Caco-2 (cell line): ENCODE data around the gene ASB1. TPM values are rescaled to one million over a fixed set of nuclear protein-coding genes. Genes with fewer than 3 reads are reported as not detected.

Source experiments
- BruUV-seq: library from RNA; stranded (reverse); fragments of 400-500 nt; replicated peaks from 2 replicates; lab custom pipeline; 2021; lab: Mats Ljungman, UMichigan
- CTCF ChIA-PET: fragments of 300-600 bp; sonication (Branson Sonifier 250); formaldehyde crosslinking; loops from one replicate; lab custom pipeline; 2022; ENCODE audit warnings: antibody characterized with exemption; lab: Charles Lee
- POLR2A ChIA-PET: fragments of 300-600 bp; sonication (Branson Sonifier 250); formaldehyde crosslinking; loops from one replicate; lab custom pipeline; 2022; ENCODE audit warnings: antibody characterized with exemption; lab: Charles Lee
- DNase-seq, 2 experiments: peaks; one replicate each; pipeline versions ENCODE4 v3.0.0 to v3.0.0-alpha.2; 2020 to 2022
- H3K27me3 ChIP-seq: replicated peaks from 2 replicates; pipeline ENCODE4 v1.6.0; 2011; ENCODE audit warnings: low read length; ENCODE audit not compliant: control insufficient read depth, insufficient read depth
- H3K36me3 ChIP-seq: 2 replicates; pipeline ENCODE4 v1.5.1; 2011; ENCODE audit warnings: low read length; ENCODE audit not compliant: control insufficient read depth, insufficient read depth
- H3K4me1 ChIP-seq: fragments of 250-450 bp; sonication (Bioruptor Pico); 2 replicates; pipeline ENCODE4 v1.5.1; 2020; ENCODE audit warnings: mild to moderate bottlenecking
- H3K4me3 ChIP-seq: 2 replicates; pipeline ENCODE4 v1.5.1; 2011; ENCODE audit warnings: low read depth, mild to moderate bottlenecking, control low read depth, low read length
- H3K9me3 ChIP-seq: fragments of 250-450 bp; sonication (Bioruptor Pico); 2 replicates; pipeline ENCODE4 v1.5.1; 2020; ENCODE audit warnings: mild to moderate bottlenecking, moderate library complexity
- H3K27ac Mint-ChIP-seq: one replicate; pipeline ENCODE4 v1.8.0; 2022; ENCODE audit warnings: mixed read lengths; ENCODE audit not compliant: unreplicated experiment
- H3K27me3 Mint-ChIP-seq: one replicate; pipeline ENCODE4 v1.8.0; 2022; ENCODE audit warnings: mixed read lengths; ENCODE audit not compliant: insufficient read depth, unreplicated experiment
- H3K36me3 Mint-ChIP-seq: one replicate; pipeline ENCODE4 v1.8.0; 2022; ENCODE audit warnings: mild to moderate bottlenecking, mixed read lengths; ENCODE audit not compliant: insufficient read depth, unreplicated experiment
- H3K4me1 Mint-ChIP-seq: one replicate; pipeline ENCODE4 v1.8.0; 2022; ENCODE audit warnings: low read depth, mixed read lengths; ENCODE audit not compliant: unreplicated experiment
- H3K4me3 Mint-ChIP-seq: one replicate; pipeline ENCODE4 v1.8.0; 2022; ENCODE audit warnings: mild to moderate bottlenecking, moderate library complexity, mixed read lengths; ENCODE audit not compliant: unreplicated experiment
- H3K9me3 Mint-ChIP-seq: one replicate; pipeline ENCODE4 v1.8.0; 2022; ENCODE audit warnings: mixed read lengths; ENCODE audit not compliant: unreplicated experiment
- CTCF ChIP-seq, 2 experiments: fragments of 200-600 bp in 1 of 2; IDR thresholded peaks; 1 replicate in 1 of 2; 2 replicates in 1 of 2; pipeline versions ENCODE4 v1.5.1 to v1.8.0; 2011 to 2022; ENCODE audit warnings: antibody characterized with exemption in 1 of 2, control low read depth in 1 of 2, inconsistent platforms in 1 of 2, low read depth in 1 of 2, low read length in 1 of 2, mild to moderate bottlenecking in 1 of 2, moderate library complexity in 1 of 2; ENCODE audit not compliant: insufficient read depth in 1 of 2, severe bottlenecking in 1 of 2, unreplicated experiment in 1 of 2
- intact Hi-C: fragments of 100-400 bp; cut with micrococcal nuclease; formaldehyde crosslinking; loops from one replicate; pipeline ENCODE4 v1.10.0; 2022; ENCODE audit not compliant: unreplicated experiment
- total RNA-seq: library from RNA; stranded (reverse); gene quantifications from 2 replicates; pipeline ENCODE4 v1.2.3, GENCODE V29; 2022

ASB1 gene
- total RNA-seq, 1 experiment from 2014 or later: 16.9 TPM

- Mint-ChIP-seq H3K36me3 (peaks cover 7% of the 10 kb centered on the region), H3K27me3 (no peaks in the 10 kb centered on the region), H3K4me3 (no peak overlapping the region), H3K27ac (no peak overlapping the region), H3K9me3 (no peaks in the 10 kb centered on the region), H3K4me1 (no peaks in the 10 kb centered on the region)
- Histone ChIP-seq H3K4me1 (0 out of 2 replicates have a peak, but pooled peaks cover 4% of the 10 kb centered on the region), H3K4me3 (no peak overlapping the region), H3K27me3 (no peaks in the 10 kb centered on the region), H3K36me3 (no peaks in the 10 kb centered on the region), H3K9me3 (no peaks in the 10 kb centered on the region)
- DNase-seq: no peak
- POLR2A ChIA-PET: no interaction called here
- TF ChIP-seq CTCF (IDR thresholded peaks at IDR 0.05; ENCODE audit: insufficient read depth in 1 of 2, low read depth in 1 of 2, low read length in 1 of 2, severe bottlenecking in 1 of 2, unreplicated experiment in 1 of 2): no peak
- CTCF ChIA-PET: no interaction called here
- no TSS peak for BruUV-seq
- intact Hi-C loops: no loop called here
These were observed 3.8 kb upstream of the ASB1 start for GRCh38 chr2:238422940-238423339.

GRCh38 chr2:238423561-238424312, 3.0 kb upstream of the ASB1 start:
- Histone ChIP-seq H3K9me3 (no peaks in the 10 kb centered on the region), H3K4me1 (0 out of 2 replicates have a peak, but pooled peaks cover 6% of the 10 kb centered on the region), H3K36me3 (no peaks in the 10 kb centered on the region), H3K27me3 (no peaks in the 10 kb centered on the region), H3K4me3 (no peak overlapping the region)
- Mint-ChIP-seq H3K36me3 (peaks cover 9% of the 10 kb centered on the region), H3K4me3 (no peak overlapping the region), H3K4me1 (no peaks in the 10 kb centered on the region), H3K9me3 (no peaks in the 10 kb centered on the region), H3K27me3 (no peaks in the 10 kb centered on the region), H3K27ac (no peak overlapping the region)
- ChIA-PET CTCF (no interaction called here), POLR2A (no interaction called here)
- intact Hi-C loops: no loop called here
- no TSS peak for BruUV-seq
- no peak for TF ChIP-seq CTCF (IDR thresholded peaks at IDR 0.05; ENCODE audit: insufficient read depth in 1 of 2, low read depth in 1 of 2, low read length in 1 of 2, severe bottlenecking in 1 of 2, unreplicated experiment in 1 of 2)
- no peak for DNase-seq

GRCh38 chr2:238424313-238424700, 2.4 kb upstream of the ASB1 start:
- Histone ChIP-seq H3K4me1 (0 out of 2 replicates have a peak, but pooled peaks cover 6% of the 10 kb centered on the region), H3K36me3 (no peaks in the 10 kb centered on the region), H3K4me3 (no peak overlapping the region), H3K9me3 (no peaks in the 10 kb centered on the region), H3K27me3 (no peaks in the 10 kb centered on the region)
- POLR2A ChIA-PET: no interaction called here
- intact Hi-C loops: no loop called here
- Mint-ChIP-seq H3K27ac (no peak overlapping the region), H3K4me3 (no peak overlapping the region), H3K4me1 (no peaks in the 10 kb centered on the region), H3K36me3 (peaks cover 9% of the 10 kb centered on the region), H3K27me3 (no peaks in the 10 kb centered on the region), H3K9me3 (no peaks in the 10 kb centered on the region)
- DNase-seq: no peak
- no TSS peak for BruUV-seq
- TF ChIP-seq CTCF (IDR thresholded peaks at IDR 0.05; ENCODE audit: insufficient read depth in 1 of 2, low read depth in 1 of 2, low read length in 1 of 2, severe bottlenecking in 1 of 2, unreplicated experiment in 1 of 2): no peak
- CTCF ChIA-PET: no interaction called here
